GM23338 (cell line): ENCODE measurements around the gene PGAP1. TPM values are rescaled to one million over a fixed set of nuclear protein-coding genes. Genes with fewer than 3 reads are reported as not detected.

Experiments
- ATAC-seq: fragments of 200-7000 bp; cut with Tn5 transposase; 3 replicates; pipeline ENCODE4 v1.9.1; 2020
- DNase-seq: peaks from one replicate; pipeline ENCODE4 v3.0.0-alpha.2; 2015; ENCODE audit warnings: low spot score
- H2AFZ ChIP-seq: fragments of 200-600 bp; sonication (generic); 2 replicates; pipeline ENCODE4 v1.8.0; 2016; ENCODE audit warnings: antibody characterized with exemption, mild to moderate bottlenecking, moderate library complexity
- H3F3A ChIP-seq: fragments of 200-600 bp; sonication (generic); replicated peaks from 2 replicates; pipeline ENCODE4 v1.8.0; 2017; ENCODE audit warnings: antibody characterized with exemption, mixed run types, low read depth
- H3K27ac ChIP-seq: fragments of 200-600 bp; sonication (generic); 2 replicates; pipeline ENCODE4 v1.6.1; 2016; ENCODE audit warnings: low read depth
- H3K27me3 ChIP-seq: fragments of 200-600 bp; sonication (generic); 2 replicates; pipeline ENCODE4 v1.8.0; 2016; ENCODE audit warnings: mild to moderate bottlenecking, mixed run types, moderate library complexity; ENCODE audit not compliant: insufficient read depth
- H3K36me3 ChIP-seq: fragments of 200-600 bp; sonication (generic); 2 replicates; pipeline ENCODE4 v1.8.0; 2016; ENCODE audit warnings: mild to moderate bottlenecking; ENCODE audit not compliant: insufficient read depth
- H3K4me1 ChIP-seq: fragments of 200-600 bp; sonication (generic); 2 replicates; pipeline ENCODE4 v1.8.0; 2016; ENCODE audit warnings: mild to moderate bottlenecking, moderate library complexity; ENCODE audit not compliant: insufficient read depth
- H3K4me2 ChIP-seq: fragments of 200-600 bp; sonication (generic); 2 replicates; pipeline ENCODE4 v1.7.1; 2017; ENCODE audit warnings: mixed run types
- H3K4me3 ChIP-seq: fragments of 200-600 bp; sonication (generic); 2 replicates; pipeline ENCODE4 v1.6.1; 2016; ENCODE audit warnings: mixed run types
- H3K79me2 ChIP-seq: fragments of 200-600 bp; sonication (generic); replicated peaks from 2 replicates; pipeline ENCODE4 v1.8.0; 2017; ENCODE audit warnings: mild to moderate bottlenecking; ENCODE audit not compliant: insufficient read depth
- H3K9me2 ChIP-seq: fragments of 200-600 bp; sonication (generic); 2 replicates; pipeline ENCODE4 v1.8.0; 2017; ENCODE audit not compliant: insufficient read depth
- H4K20me1 ChIP-seq: fragments of 200-600 bp; sonication (generic); replicated peaks from 2 replicates; pipeline ENCODE4 v1.8.0; 2017; ENCODE audit warnings: mild to moderate bottlenecking; ENCODE audit not compliant: insufficient read depth
- H3K27ac Mint-ChIP-seq: 2 replicates; pipeline ENCODE4 v1.8.0; 2020; ENCODE audit warnings: inconsistent platforms, mild to moderate bottlenecking, moderate library complexity, mixed read lengths
- H3K27me3 Mint-ChIP-seq: 3 replicates; pipeline ENCODE4 v1.8.0; 2022; ENCODE audit warnings: low read depth, mild to moderate bottlenecking, moderate library complexity, mixed read lengths, inconsistent platforms; ENCODE audit not compliant: insufficient read depth, poor library complexity
- H3K36me3 Mint-ChIP-seq: 3 replicates; pipeline ENCODE4 v1.8.0; 2021; ENCODE audit warnings: low read depth, mild to moderate bottlenecking, inconsistent platforms, moderate library complexity, mixed read lengths
- H3K4me1 Mint-ChIP-seq: 3 replicates; pipeline ENCODE4 v1.8.0; 2020; ENCODE audit warnings: mild to moderate bottlenecking, inconsistent platforms, mixed read lengths
- H3K4me3 Mint-ChIP-seq: 3 replicates; pipeline ENCODE4 v1.8.0; 2021; ENCODE audit warnings: moderate library complexity, mild to moderate bottlenecking, inconsistent platforms, mixed read lengths
- H3K9me3 Mint-ChIP-seq: 3 replicates; pipeline ENCODE4 v1.8.0; 2020; ENCODE audit warnings: moderate library complexity, mild to moderate bottlenecking, inconsistent platforms, mixed read lengths
- CREB1 ChIP-seq: fragments of 250-450 bp; sonication (Bioruptor Pico); IDR thresholded peaks from 2 replicates; pipeline ENCODE4 v1.5.0; 2020; ENCODE audit warnings: low read depth, mild to moderate bottlenecking, moderate library complexity
- EZH2phosphoT487 ChIP-seq: fragments of 200-600 bp; sonication (generic); IDR thresholded peaks from one replicate; pipeline ENCODE4 v1.8.1; 2018; ENCODE audit warnings: antibody characterized with exemption; ENCODE audit not compliant: unreplicated experiment
- POLR2AphosphoS5 ChIP-seq: IDR thresholded peaks from 2 replicates; pipeline ENCODE4 v1.6.1; 2016; ENCODE audit warnings: antibody characterized with exemption, low read depth
- ZNF331 ChIP-seq: fragments of 250-450 bp; sonication (Bioruptor Pico); IDR thresholded peaks from 2 replicates; pipeline ENCODE4 v1.5.0; 2020; ENCODE audit warnings: low read depth, mild to moderate bottlenecking, moderate library complexity
- long read RNA-seq: library from polyadenylated mRNA; unstranded; transcript quantifications from one replicate; pipeline ENCODE4 v2.0.0, GENCODE V29; 2020; ENCODE audit not compliant: unreplicated experiment
- polyA plus RNA-seq: library from polyadenylated mRNA; unstranded; fragments of >200 nt; fragmentation: Nextera tagmentation; extraction: Ambion mirVana; gene quantifications from 2 replicates; pipeline ENCODE4 v1.2.1, GENCODE V29; 2016
- total RNA-seq: library from RNA; depleted of rRNA; stranded (reverse); fragments of >200 nt; shearing (Covaris generic); gene quantifications from 2 replicates; pipeline ENCODE4 v1.2.3, GENCODE V29; 2014; rRNA removed
- TF ChIP-seq, protein P1 (sequence below), 2 experiments: fragments of 200-600 bp in 1 of 2; sonication (generic) in 1 of 2; conservative IDR thresholded peaks; 2 replicates each; pipeline versions ENCODE4 v1.5.1 to v1.6.1; 2016 to 2017; ENCODE audit warnings: antibody characterized with exemption in 2 of 2, low read depth in 2 of 2, mild to moderate bottlenecking in 2 of 2, moderate library complexity in 1 of 2
- TF ChIP-seq, protein P2 (sequence below): fragments of 250-450 bp; sonication (Bioruptor Pico); IDR thresholded peaks from 2 replicates; pipeline ENCODE4 v1.5.0; 2020; ENCODE audit warnings: mild to moderate bottlenecking, moderate library complexity

Gene PGAP1, protein sequence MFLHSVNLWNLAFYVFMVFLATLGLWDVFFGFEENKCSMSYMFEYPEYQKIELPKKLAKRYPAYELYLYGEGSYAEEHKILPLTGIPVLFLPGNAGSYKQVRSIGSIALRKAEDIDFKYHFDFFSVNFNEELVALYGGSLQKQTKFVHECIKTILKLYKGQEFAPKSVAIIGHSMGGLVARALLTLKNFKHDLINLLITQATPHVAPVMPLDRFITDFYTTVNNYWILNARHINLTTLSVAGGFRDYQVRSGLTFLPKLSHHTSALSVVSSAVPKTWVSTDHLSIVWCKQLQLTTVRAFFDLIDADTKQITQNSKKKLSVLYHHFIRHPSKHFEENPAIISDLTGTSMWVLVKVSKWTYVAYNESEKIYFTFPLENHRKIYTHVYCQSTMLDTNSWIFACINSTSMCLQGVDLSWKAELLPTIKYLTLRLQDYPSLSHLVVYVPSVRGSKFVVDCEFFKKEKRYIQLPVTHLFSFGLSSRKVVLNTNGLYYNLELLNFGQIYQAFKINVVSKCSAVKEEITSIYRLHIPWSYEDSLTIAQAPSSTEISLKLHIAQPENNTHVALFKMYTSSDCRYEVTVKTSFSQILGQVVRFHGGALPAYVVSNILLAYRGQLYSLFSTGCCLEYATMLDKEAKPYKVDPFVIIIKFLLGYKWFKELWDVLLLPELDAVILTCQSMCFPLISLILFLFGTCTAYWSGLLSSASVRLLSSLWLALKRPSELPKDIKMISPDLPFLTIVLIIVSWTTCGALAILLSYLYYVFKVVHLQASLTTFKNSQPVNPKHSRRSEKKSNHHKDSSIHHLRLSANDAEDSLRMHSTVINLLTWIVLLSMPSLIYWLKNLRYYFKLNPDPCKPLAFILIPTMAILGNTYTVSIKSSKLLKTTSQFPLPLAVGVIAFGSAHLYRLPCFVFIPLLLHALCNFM
- total RNA-seq: 26.5 and 28.7 TPM in 2 replicates
- polyA plus RNA-seq: 6.2 and 9.8 TPM in 2 replicates
- long read RNA-seq, partial matches to known transcripts: 1 of 1 reads
- long read RNA-seq, other reads (novel, unspliced or antisense): 0 of 1 reads

DNA sequence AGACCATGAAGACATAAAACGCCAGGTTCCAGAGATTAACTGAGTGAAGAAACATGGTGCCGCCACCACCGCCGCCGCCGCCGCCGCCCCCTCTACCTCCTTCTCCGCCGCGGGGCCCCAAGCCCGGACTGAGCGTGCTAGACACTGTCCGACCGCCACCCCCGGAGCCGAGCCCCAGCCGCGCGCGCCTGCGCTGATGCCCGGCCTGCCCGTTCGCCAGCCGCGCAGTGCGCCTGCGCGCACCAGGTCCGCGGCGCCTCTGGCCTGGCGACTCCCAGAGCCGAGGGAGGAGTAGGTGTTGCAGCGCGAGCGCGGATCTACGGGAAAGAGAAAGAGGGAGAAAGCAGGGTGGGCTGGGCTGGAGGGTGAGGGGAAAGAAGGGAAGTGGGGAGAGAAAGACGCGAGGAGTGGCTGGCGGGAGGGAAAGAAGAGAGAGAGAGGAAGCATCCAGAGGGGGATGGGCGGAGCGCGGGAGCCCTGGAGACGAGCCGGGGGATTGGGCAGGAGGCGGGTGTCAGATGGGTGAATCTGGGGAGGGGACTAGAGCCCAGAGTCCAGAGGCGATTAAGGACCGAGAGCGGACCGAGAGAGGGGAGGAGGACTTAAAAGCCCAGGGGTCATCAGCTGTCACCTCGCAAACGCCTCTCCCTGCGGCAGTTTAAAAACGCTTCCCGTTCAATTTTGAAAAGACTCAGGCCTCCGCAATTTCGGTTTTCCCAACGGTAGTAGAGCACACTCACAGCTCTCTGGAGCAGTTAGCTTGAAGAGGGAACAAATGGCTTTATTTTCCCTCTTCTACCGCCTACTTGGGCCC is at the start of gene PGAP1:
TSS of gene PGAP1 (minus strand) at position 146 of the 814 bp plus-strand sequence. CDS start at position 55, 91 bp downstream.
- Histone ChIP-seq H3F3A (no peaks in the 10 kb centered on the region), H3K4me1 (peaks cover 16% of the 10 kb centered on the region), H2AFZ (peak within 1 kb of the TSS; percentile 97), H4K20me1 (peaks cover 3% of the 10 kb centered on the region; the same call in 1 of the 2 replicates), H3K4me2 (peak within 1 kb of the TSS; percentile 85), H3K27me3 (peaks cover 9% of the 10 kb centered on the region), H3K9me2 (no peaks in the 10 kb centered on the region), H3K79me2 (peaks cover 42% of the 10 kb centered on the region), H3K36me3 (no peaks in the 10 kb centered on the region), H3K4me3 (peak within 1 kb of the TSS; percentile 99), H3K27ac (peak within 1 kb of the TSS; percentile 95)
- Mint-ChIP-seq H3K27ac (peak within 1 kb of the TSS; percentile 94), H3K4me1 (peaks cover 23% of the 10 kb centered on the region), H3K27me3 (peaks cover 13% of the 10 kb centered on the region), H3K9me3 (no peaks in the 10 kb centered on the region), H3K36me3 (no peaks in the 10 kb centered on the region), H3K4me3 (peak within 1 kb of the TSS; percentile 95)
- peak; percentile 95 for DNase-seq
- peak; percentile 89 for ATAC-seq
- peak; percentile 77 for TF ChIP-seq POLR2AphosphoS5
- TF ChIP-seq CREB1 (CRISPR knock-in tag): no peak; the same call in 1 of the 2 replicates

DNA sequence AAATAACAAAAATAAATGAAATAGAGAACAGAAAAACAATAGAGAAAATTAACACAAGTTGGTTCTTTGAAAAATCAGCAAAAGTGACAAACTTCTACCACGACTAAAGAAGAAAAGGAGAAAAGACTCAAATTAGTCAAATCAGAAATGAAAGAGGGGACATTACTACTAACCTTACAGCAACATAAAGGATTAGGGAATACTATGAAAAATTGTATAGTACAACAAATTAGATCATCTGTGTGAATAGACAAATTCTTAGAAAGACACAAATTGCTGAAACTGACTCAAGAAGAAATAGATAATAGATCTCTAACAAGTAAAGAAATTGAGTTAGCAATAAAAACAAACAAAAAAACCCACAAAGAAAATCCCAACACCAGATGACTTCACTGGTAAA is 48.5 kb upstream of the PGAP1 start:
- no peaks in the 10 kb centered on the region for H3F3A ChIP-seq
- Mint-ChIP-seq H3K36me3 (no peaks in the 10 kb centered on the region), H3K27ac (no peak overlapping the region), H3K27me3 (no peaks in the 10 kb centered on the region), H3K9me3 (no peaks in the 10 kb centered on the region), H3K4me3 (no peak overlapping the region), H3K4me1 (peaks cover 7% of the 10 kb centered on the region; the same call in 2 of the 3 replicates)
- no peak overlapping the region for H2AFZ ChIP-seq
- no peaks in the 10 kb centered on the region for H3K79me2 ChIP-seq
- no peaks in the 10 kb centered on the region for H3K27me3 ChIP-seq
- H3K27ac ChIP-seq: no peak overlapping the region
- H4K20me1 ChIP-seq: no peaks in the 10 kb centered on the region
- H3K4me3 ChIP-seq: no peak overlapping the region
- no peak overlapping the region for H3K4me2 ChIP-seq
- ATAC-seq: no peak
- no peaks in the 10 kb centered on the region for H3K9me2 ChIP-seq
- DNase-seq: no peak
- peaks cover 1% of the 10 kb centered on the region; the same call in 1 of the 2 replicates for H3K4me1 ChIP-seq
- H3K36me3 ChIP-seq: no peaks in the 10 kb centered on the region
- TF ChIP-seq, protein P1, sequence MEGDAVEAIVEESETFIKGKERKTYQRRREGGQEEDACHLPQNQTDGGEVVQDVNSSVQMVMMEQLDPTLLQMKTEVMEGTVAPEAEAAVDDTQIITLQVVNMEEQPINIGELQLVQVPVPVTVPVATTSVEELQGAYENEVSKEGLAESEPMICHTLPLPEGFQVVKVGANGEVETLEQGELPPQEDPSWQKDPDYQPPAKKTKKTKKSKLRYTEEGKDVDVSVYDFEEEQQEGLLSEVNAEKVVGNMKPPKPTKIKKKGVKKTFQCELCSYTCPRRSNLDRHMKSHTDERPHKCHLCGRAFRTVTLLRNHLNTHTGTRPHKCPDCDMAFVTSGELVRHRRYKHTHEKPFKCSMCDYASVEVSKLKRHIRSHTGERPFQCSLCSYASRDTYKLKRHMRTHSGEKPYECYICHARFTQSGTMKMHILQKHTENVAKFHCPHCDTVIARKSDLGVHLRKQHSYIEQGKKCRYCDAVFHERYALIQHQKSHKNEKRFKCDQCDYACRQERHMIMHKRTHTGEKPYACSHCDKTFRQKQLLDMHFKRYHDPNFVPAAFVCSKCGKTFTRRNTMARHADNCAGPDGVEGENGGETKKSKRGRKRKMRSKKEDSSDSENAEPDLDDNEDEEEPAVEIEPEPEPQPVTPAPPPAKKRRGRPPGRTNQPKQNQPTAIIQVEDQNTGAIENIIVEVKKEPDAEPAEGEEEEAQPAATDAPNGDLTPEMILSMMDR (conservative IDR thresholded peaks at IDR 0.05; ENCODE audit: low read depth in 2 of 2): no peak
- no peak for TF ChIP-seq ZNF331
- TF ChIP-seq EZH2phosphoT487: no peak
- TF ChIP-seq, protein P2, sequence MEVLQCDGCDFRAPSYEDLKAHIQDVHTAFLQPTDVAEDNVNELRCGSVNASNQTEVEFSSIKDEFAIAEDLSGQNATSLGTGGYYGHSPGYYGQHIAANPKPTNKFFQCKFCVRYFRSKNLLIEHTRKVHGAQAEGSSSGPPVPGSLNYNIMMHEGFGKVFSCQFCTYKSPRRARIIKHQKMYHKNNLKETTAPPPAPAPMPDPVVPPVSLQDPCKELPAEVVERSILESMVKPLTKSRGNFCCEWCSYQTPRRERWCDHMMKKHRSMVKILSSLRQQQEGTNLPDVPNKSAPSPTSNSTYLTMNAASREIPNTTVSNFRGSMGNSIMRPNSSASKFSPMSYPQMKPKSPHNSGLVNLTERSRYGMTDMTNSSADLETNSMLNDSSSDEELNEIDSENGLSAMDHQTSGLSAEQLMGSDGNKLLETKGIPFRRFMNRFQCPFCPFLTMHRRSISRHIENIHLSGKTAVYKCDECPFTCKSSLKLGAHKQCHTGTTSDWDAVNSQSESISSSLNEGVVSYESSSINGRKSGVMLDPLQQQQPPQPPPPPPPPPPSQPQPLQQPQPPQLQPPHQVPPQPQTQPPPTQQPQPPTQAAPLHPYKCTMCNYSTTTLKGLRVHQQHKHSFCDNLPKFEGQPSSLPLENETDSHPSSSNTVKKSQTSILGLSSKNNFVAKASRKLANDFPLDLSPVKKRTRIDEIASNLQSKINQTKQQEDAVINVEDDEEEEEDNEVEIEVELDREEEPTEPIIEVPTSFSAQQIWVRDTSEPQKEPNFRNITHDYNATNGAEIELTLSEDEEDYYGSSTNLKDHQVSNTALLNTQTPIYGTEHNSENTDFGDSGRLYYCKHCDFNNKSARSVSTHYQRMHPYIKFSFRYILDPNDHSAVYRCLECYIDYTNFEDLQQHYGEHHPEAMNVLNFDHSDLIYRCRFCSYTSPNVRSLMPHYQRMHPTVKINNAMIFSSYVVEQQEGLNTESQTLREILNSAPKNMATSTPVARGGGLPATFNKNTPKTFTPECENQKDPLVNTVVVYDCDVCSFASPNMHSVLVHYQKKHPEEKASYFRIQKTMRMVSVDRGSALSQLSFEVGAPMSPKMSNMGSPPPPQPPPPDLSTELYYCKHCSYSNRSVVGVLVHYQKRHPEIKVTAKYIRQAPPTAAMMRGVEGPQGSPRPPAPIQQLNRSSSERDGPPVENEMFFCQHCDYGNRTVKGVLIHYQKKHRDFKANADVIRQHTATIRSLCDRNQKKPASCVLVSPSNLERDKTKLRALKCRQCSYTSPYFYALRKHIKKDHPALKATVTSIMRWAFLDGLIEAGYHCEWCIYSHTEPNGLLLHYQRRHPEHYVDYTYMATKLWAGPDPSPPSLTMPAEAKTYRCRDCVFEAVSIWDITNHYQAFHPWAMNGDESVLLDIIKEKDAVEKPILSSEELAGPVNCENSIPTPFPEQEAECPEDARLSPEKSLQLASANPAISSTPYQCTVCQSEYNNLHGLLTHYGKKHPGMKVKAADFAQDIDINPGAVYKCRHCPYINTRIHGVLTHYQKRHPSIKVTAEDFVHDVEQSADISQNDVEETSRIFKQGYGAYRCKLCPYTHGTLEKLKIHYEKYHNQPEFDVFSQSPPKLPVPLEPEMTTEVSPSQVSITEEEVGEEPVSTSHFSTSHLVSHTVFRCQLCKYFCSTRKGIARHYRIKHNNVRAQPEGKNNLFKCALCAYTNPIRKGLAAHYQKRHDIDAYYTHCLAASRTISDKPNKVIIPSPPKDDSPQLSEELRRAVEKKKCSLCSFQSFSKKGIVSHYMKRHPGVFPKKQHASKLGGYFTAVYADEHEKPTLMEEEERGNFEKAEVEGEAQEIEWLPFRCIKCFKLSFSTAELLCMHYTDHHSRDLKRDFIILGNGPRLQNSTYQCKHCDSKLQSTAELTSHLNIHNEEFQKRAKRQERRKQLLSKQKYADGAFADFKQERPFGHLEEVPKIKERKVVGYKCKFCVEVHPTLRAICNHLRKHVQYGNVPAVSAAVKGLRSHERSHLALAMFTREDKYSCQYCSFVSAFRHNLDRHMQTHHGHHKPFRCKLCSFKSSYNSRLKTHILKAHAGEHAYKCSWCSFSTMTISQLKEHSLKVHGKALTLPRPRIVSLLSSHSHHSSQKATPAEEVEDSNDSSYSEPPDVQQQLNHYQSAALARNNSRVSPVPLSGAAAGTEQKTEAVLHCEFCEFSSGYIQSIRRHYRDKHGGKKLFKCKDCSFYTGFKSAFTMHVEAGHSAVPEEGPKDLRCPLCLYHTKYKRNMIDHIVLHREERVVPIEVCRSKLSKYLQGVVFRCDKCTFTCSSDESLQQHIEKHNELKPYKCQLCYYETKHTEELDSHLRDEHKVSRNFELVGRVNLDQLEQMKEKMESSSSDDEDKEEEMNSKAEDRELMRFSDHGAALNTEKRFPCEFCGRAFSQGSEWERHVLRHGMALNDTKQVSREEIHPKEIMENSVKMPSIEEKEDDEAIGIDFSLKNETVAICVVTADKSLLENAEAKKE (CRISPR knock-in tag): no peak
